Gastrocnemius medialis (tissue), 4 donors: ENCODE measurements around the gene IDNK.

Experiments
- CTCF ChIP-seq, 5 experiments: fragments of 450-650 bp in 3 of 5; fragments of 200-600 bp in 2 of 5; sonication (generic) in 2 of 5; IDR thresholded peaks in 4 of 5; conservative IDR thresholded peaks in 1 of 5; 1 replicate in 4 of 5; 2 replicates in 1 of 5; pipeline ENCODE4 v1.5.1; 2016 to 2019; ENCODE audit warnings: antibody characterized with exemption in 5 of 5, mild to moderate bottlenecking in 3 of 5, moderate library complexity in 3 of 5
- POLR2A ChIP-seq, 2 donors: fragments of 450-650 bp; IDR thresholded peaks; one replicate each; pipeline ENCODE4 v1.6.1; 2017; ENCODE audit warnings: antibody characterized with exemption in 2 of 2, mild to moderate bottlenecking in 2 of 2, moderate library complexity in 2 of 2

- TF ChIP-seq CTCF (IDR thresholded peaks at IDR 0.05 in 4 of 5, conservative IDR thresholded peaks at IDR 0.05 in 1 of 5) (no peak), POLR2A (IDR thresholded peaks at IDR 0.05) (no peak)
These were observed 52.5 kb downstream of the IDNK start for GRCh38 chr9:83675466-83675865.
